BLaER1 (cell line): ENCODE results near the gene NEK4.

Experiments used
- H3K27ac ChIP-seq: shearing (Covaris generic); formaldehyde crosslinking; 2 replicates; pipeline ENCODE4 v1.8.1; 2022
- H3K27me3 ChIP-seq: shearing (Covaris generic); formaldehyde crosslinking; 2 replicates; pipeline ENCODE4 v1.8.1; 2022
- H3K36me3 ChIP-seq: shearing (Covaris generic); formaldehyde crosslinking; 2 replicates; pipeline ENCODE4 v1.8.1; 2022
- H3K4me1 ChIP-seq: shearing (Covaris generic); formaldehyde crosslinking; 2 replicates; pipeline ENCODE4 v1.8.1; 2022
- H3K4me2 ChIP-seq: shearing (Covaris generic); formaldehyde crosslinking; 2 replicates; pipeline ENCODE4 v1.8.1; 2022
- H3K4me3 ChIP-seq: shearing (Covaris generic); formaldehyde crosslinking; 2 replicates; pipeline ENCODE4 v1.8.1; 2022
- H3K9ac ChIP-seq: shearing (Covaris generic); formaldehyde crosslinking; 2 replicates; pipeline ENCODE4 v1.8.1; 2022
- H3K9me3 ChIP-seq: shearing (Covaris generic); formaldehyde crosslinking; 2 replicates; pipeline ENCODE4 v1.8.1; 2022
- H4K20me1 ChIP-seq: shearing (Covaris generic); formaldehyde crosslinking; 2 replicates; pipeline ENCODE4 v1.8.1; 2022
- Cebpa-rat ChIP-seq: shearing (Covaris generic); IDR thresholded peaks from 2 replicates; pipeline ENCODE4 v1.8.1; 2022

Gene NEK4

GRCh38 chr3:52809662-52810377 is 39.1 kb upstream of the NEK4 start:
- peaks cover 100% of the 10 kb centered on the region for H3K4me1 ChIP-seq
- no peak for TF ChIP-seq Cebpa-rat
- H3K27me3 ChIP-seq, result no peaks in the 10 kb centered on the region
- peak overlapping the region; percentile 93 for H3K4me2 ChIP-seq
- peak overlapping the region; percentile 98 for H3K27ac ChIP-seq
- peaks cover 16% of the 10 kb centered on the region; the same call in 1 of the 2 replicates for H3K36me3 ChIP-seq
- peak overlapping the region; percentile 79 for H3K9ac ChIP-seq
- no peaks in the 10 kb centered on the region for H3K9me3 ChIP-seq
- H4K20me1 ChIP-seq, result no peaks in the 10 kb centered on the region
- peak overlapping the region; percentile 48; the same call in 1 of the 2 replicates for H3K4me3 ChIP-seq

GRCh38 chr3:52809149-52809548 is 38.4 kb upstream of the NEK4 start:
- H3K9ac ChIP-seq, result peak overlapping the region; percentile 79
- TF ChIP-seq Cebpa-rat, result no peak

GRCh38 chr3:52805270-52806039 is 34.7 kb upstream of the NEK4 start:
- peak overlapping the region; percentile 98 for H3K27ac ChIP-seq
- H3K9me3 ChIP-seq, result no peaks in the 10 kb centered on the region
- H3K4me3 ChIP-seq, result no peak overlapping the region
- peak overlapping the region; percentile 93 for H3K4me2 ChIP-seq
- H3K9ac ChIP-seq, result peak overlapping the region; percentile 64
- TF ChIP-seq Cebpa-rat, result no peak
- peaks cover 72% of the 10 kb centered on the region for H3K4me1 ChIP-seq
- H3K36me3 ChIP-seq, result peaks cover 20% of the 10 kb centered on the region; the same call in 1 of the 2 replicates
- no peaks in the 10 kb centered on the region for H4K20me1 ChIP-seq
- no peaks in the 10 kb centered on the region for H3K27me3 ChIP-seq

More at GRCh38 chr3:52809149-52809548, 38.4 kb upstream of the NEK4 start:
- H3K9me3 ChIP-seq, result no peaks in the 10 kb centered on the region
- H4K20me1 ChIP-seq, result no peaks in the 10 kb centered on the region
- peak overlapping the region; percentile 98 for H3K27ac ChIP-seq
- H3K36me3 ChIP-seq, result peaks cover 16% of the 10 kb centered on the region; the same call in 1 of the 2 replicates
- no peaks in the 10 kb centered on the region for H3K27me3 ChIP-seq
- peaks cover 100% of the 10 kb centered on the region for H3K4me1 ChIP-seq
- H3K4me3 ChIP-seq, result peak overlapping the region; percentile 48; the same call in 1 of the 2 replicates
- peak overlapping the region; percentile 93 for H3K4me2 ChIP-seq

GRCh38 chr3:52801839-52802238 is 31.1 kb upstream of the NEK4 start:
- Histone ChIP-seq H3K36me3 (peaks cover 13% of the 10 kb centered on the region; the same call in 1 of the 2 replicates), H3K4me1 (peaks cover 67% of the 10 kb centered on the region), H3K27me3 (no peaks in the 10 kb centered on the region), H3K9me3 (no peaks in the 10 kb centered on the region), H4K20me1 (no peaks in the 10 kb centered on the region), H3K4me3 (no peak overlapping the region), H3K4me2 (no peak overlapping the region), H3K9ac (no peak overlapping the region), H3K27ac (0 out of 2 replicates have a peak overlapping the region, but pooled peaks have one; percentile 59)
- no peak for TF ChIP-seq Cebpa-rat

- H3K9me3 ChIP-seq, result no peaks in the 10 kb centered on the region
- no peak overlapping the region for H3K4me2 ChIP-seq
- peaks cover 8% of the 10 kb centered on the region; the same call in 1 of the 2 replicates for H3K36me3 ChIP-seq
- H4K20me1 ChIP-seq, result no peaks in the 10 kb centered on the region
- peak overlapping the region; percentile 46; the same call in 1 of the 2 replicates for H3K9ac ChIP-seq
- peak overlapping the region; percentile 43 for H3K27ac ChIP-seq
- no peak overlapping the region for H3K4me3 ChIP-seq
- peaks cover 67% of the 10 kb centered on the region for H3K4me1 ChIP-seq
- TF ChIP-seq Cebpa-rat, result no peak
- H3K27me3 ChIP-seq, result no peaks in the 10 kb centered on the region
Observed at GRCh38 chr3:52800079-52800478, 29.3 kb upstream of the NEK4 start.

- TF ChIP-seq Cebpa-rat, result no peak
Observed at GRCh38 chr3:52798978-52799476, 28.3 kb upstream of the NEK4 start.

GRCh38 chr3:52798376-52798977 is 27.7 kb upstream of the NEK4 start:
- Histone ChIP-seq H3K36me3 (peaks cover 8% of the 10 kb centered on the region; the same call in 1 of the 2 replicates), H3K9me3 (no peaks in the 10 kb centered on the region), H3K4me3 (no peak overlapping the region), H3K27me3 (no peaks in the 10 kb centered on the region), H4K20me1 (no peaks in the 10 kb centered on the region), H3K9ac (no peak overlapping the region), H3K27ac (peak overlapping the region; percentile 49; the same call in 1 of the 2 replicates), H3K4me2 (peak overlapping the region; percentile 19; the same call in 1 of the 2 replicates), H3K4me1 (peaks cover 69% of the 10 kb centered on the region)
- no peak for TF ChIP-seq Cebpa-rat

More at GRCh38 chr3:52798978-52799476, 28.3 kb upstream of the NEK4 start:
- Histone ChIP-seq H3K4me1 (peaks cover 67% of the 10 kb centered on the region), H3K9ac (no peak overlapping the region), H3K27me3 (no peaks in the 10 kb centered on the region), H4K20me1 (no peaks in the 10 kb centered on the region), H3K9me3 (no peaks in the 10 kb centered on the region), H3K4me3 (no peak overlapping the region), H3K27ac (no peak overlapping the region), H3K36me3 (peaks cover 8% of the 10 kb centered on the region; the same call in 1 of the 2 replicates), H3K4me2 (no peak overlapping the region)

GRCh38 chr3:52796411-52796810 is 25.7 kb upstream of the NEK4 start:
- Histone ChIP-seq H3K9ac (no peak overlapping the region), H4K20me1 (no peaks in the 10 kb centered on the region), H3K9me3 (no peaks in the 10 kb centered on the region), H3K27ac (peak overlapping the region; percentile 93; the same call in 1 of the 2 replicates), H3K4me2 (peak overlapping the region; percentile 90), H3K4me3 (no peak overlapping the region), H3K27me3 (no peaks in the 10 kb centered on the region), H3K36me3 (peaks cover 8% of the 10 kb centered on the region; the same call in 1 of the 2 replicates), H3K4me1 (peaks cover 85% of the 10 kb centered on the region)
- no peak for TF ChIP-seq Cebpa-rat

- H3K4me2 ChIP-seq, result peak overlapping the region; percentile 90
- H4K20me1 ChIP-seq, result no peaks in the 10 kb centered on the region
- peaks cover 95% of the 10 kb centered on the region for H3K4me1 ChIP-seq
- H3K36me3 ChIP-seq, result 0 out of 2 replicates have a peak, but pooled peaks cover 4% of the 10 kb centered on the region
- H3K9ac ChIP-seq, result peak overlapping the region; percentile 79
- H3K27ac ChIP-seq, result peak overlapping the region; percentile 93
- TF ChIP-seq Cebpa-rat, result no peak
- H3K27me3 ChIP-seq, result no peaks in the 10 kb centered on the region
- H3K9me3 ChIP-seq, result no peaks in the 10 kb centered on the region
- no peak overlapping the region for H3K4me3 ChIP-seq
Observed at GRCh38 chr3:52795298-52795900, 24.7 kb upstream of the NEK4 start.
